IMR-90 (cell line): ENCODE results near the gene A1BG. TPM values are rescaled to one million over a fixed set of nuclear protein-coding genes. Genes with fewer than 3 reads are reported as not detected.

Experiments
- ATAC-seq: fragments of 200-7000 bp; cut with Tn5 transposase; 2 replicates; pipeline ENCODE4 v1.9.1; 2020; ENCODE audit warnings: low read depth, mild to moderate bottlenecking, moderate library complexity
- BruUV-seq: library from RNA; stranded (reverse); fragments of 400-500 nt; replicated peaks from 2 replicates; lab custom pipeline; 2021; lab: Mats Ljungman, UMichigan
- CTCF ChIA-PET: fragments of 300-600 bp; formaldehyde crosslinking; extraction: SDS; loops from one replicate; lab custom pipeline; 2021; ENCODE audit warnings: antibody characterized with exemption; lab: Yijun Ruan, JAX
- POLR2A ChIA-PET: fragments of 300-600 bp; sonication (Branson Sonifier 250); formaldehyde crosslinking; loops from one replicate; lab custom pipeline; 2022; ENCODE audit warnings: antibody characterized with exemption; ENCODE audit not compliant: unreplicated experiment; lab: Charles Lee
- DNase-seq: peaks from one replicate; pipeline ENCODE4 v3.0.0; 2013
- H2AFZ ChIP-seq: replicated peaks from 2 replicates; pipeline ENCODE3; 2013; ENCODE audit warnings: low read length, mild to moderate bottlenecking; ENCODE audit not compliant: poor library complexity
- H2AK5ac ChIP-seq: 2 replicates; pipeline ENCODE4 v1.6.1; 2013; ENCODE audit warnings: low read depth, low read length, inconsistent platforms
- H2AK9ac ChIP-seq: replicated peaks from 2 replicates; pipeline ENCODE3; 2013; ENCODE audit warnings: mild to moderate bottlenecking, low read depth, low read length, moderate library complexity; ENCODE audit not compliant: poor library complexity
- H2BK120ac ChIP-seq: 2 replicates; pipeline ENCODE4 v1.6.1; 2013; ENCODE audit warnings: low read depth, low read length, inconsistent platforms
- H2BK15ac ChIP-seq: 3 replicates; pipeline ENCODE4 v1.6.1; 2013; ENCODE audit warnings: low read depth, low read length, inconsistent platforms
- H2BK20ac ChIP-seq: 2 replicates; pipeline ENCODE4 v1.6.1; 2013; ENCODE audit warnings: low read depth, mild to moderate bottlenecking, inconsistent platforms, low read length, moderate library complexity
- H2BK5ac ChIP-seq: 2 replicates; pipeline ENCODE4 v1.6.1; 2013; ENCODE audit warnings: mild to moderate bottlenecking, low read depth, low read length, inconsistent platforms; ENCODE audit not compliant: poor library complexity, severe bottlenecking
- H3K14ac ChIP-seq: replicated peaks from 2 replicates; pipeline ENCODE4 v1.6.1; 2013; ENCODE audit warnings: low read depth, low read length, inconsistent platforms
- H3K18ac ChIP-seq: 2 replicates; pipeline ENCODE4 v1.6.1; 2013; ENCODE audit warnings: low read depth, low read length, control low read depth
- H3K23ac ChIP-seq: 2 replicates; pipeline ENCODE4 v1.6.1; 2013; ENCODE audit warnings: low read depth, low read length, inconsistent platforms
- H3K27ac ChIP-seq: 2 replicates; pipeline ENCODE4 v1.5.1; 2013; ENCODE audit warnings: mild to moderate bottlenecking, control low read depth, low read length; ENCODE audit not compliant: insufficient read depth
- H3K27me3 ChIP-seq: 2 replicates; pipeline ENCODE4 v1.6.1; 2013; ENCODE audit warnings: low read length; ENCODE audit not compliant: control insufficient read depth, insufficient read depth
- H3K36me3 ChIP-seq: 2 replicates; pipeline ENCODE4 v1.6.1; 2013; ENCODE audit warnings: low read length, mixed read lengths; ENCODE audit not compliant: control insufficient read depth, insufficient read depth
- H3K4ac ChIP-seq: 2 replicates; pipeline ENCODE4 v1.6.1; 2013; ENCODE audit warnings: low read depth, low read length, inconsistent platforms
- H3K4me1 ChIP-seq: 2 replicates; pipeline ENCODE4 v1.6.1; 2013; ENCODE audit warnings: low read length, mixed read lengths; ENCODE audit not compliant: control insufficient read depth, insufficient read depth
- H3K4me2 ChIP-seq: 2 replicates; pipeline ENCODE4 v1.6.1; 2013; ENCODE audit warnings: low read depth, mild to moderate bottlenecking, control low read depth, low read length, moderate library complexity
- H3K4me3 ChIP-seq: 2 replicates; pipeline ENCODE4 v1.5.1; 2013; ENCODE audit warnings: low read depth, mild to moderate bottlenecking, control low read depth, low read length, moderate library complexity; ENCODE audit not compliant: insufficient read depth
- H3K56ac ChIP-seq: 2 replicates; pipeline ENCODE4 v1.6.1; 2013; ENCODE audit warnings: low read length, inconsistent platforms; ENCODE audit not compliant: insufficient read depth; ENCODE audit errors: extremely low read depth
- H3K79me1 ChIP-seq, 2 experiments: 2 replicates each; pipeline ENCODE4 v1.6.1; 2013; ENCODE audit warnings: low read length in 2 of 2, inconsistent platforms in 1 of 2, low read depth in 1 of 2
- H3K9ac ChIP-seq: 2 replicates; pipeline ENCODE4 v1.6.1; 2013; ENCODE audit warnings: low read depth, low read length, control low read depth
- H3K9me1 ChIP-seq: 2 replicates; pipeline ENCODE4 v1.6.1; 2013; ENCODE audit warnings: low read length, inconsistent platforms; ENCODE audit not compliant: insufficient read depth
- H3K9me3 ChIP-seq: 2 replicates; pipeline ENCODE4 v1.6.1; 2013; ENCODE audit warnings: low read length; ENCODE audit not compliant: control insufficient read depth, insufficient read depth
- H4K20me1 ChIP-seq: 2 replicates; pipeline ENCODE4 v1.6.1; 2013; ENCODE audit warnings: low read length, inconsistent platforms; ENCODE audit not compliant: insufficient read depth
- H4K5ac ChIP-seq: 2 replicates; pipeline ENCODE4 v1.6.1; 2013; ENCODE audit warnings: mild to moderate bottlenecking, low read depth, low read length, control low read depth
- H4K8ac ChIP-seq, 2 experiments: 2 replicates each; pipeline ENCODE4 v1.6.1; 2013; ENCODE audit warnings: low read depth in 2 of 2, low read length in 2 of 2, control low read depth in 1 of 2, inconsistent platforms in 1 of 2
- H4K91ac ChIP-seq: 2 replicates; pipeline ENCODE4 v1.6.1; 2013; ENCODE audit warnings: low read depth, low read length, inconsistent platforms; ENCODE audit not compliant: insufficient read depth
- BHLHE40 ChIP-seq: fragments of 150-350 bp; IDR thresholded peaks from 2 replicates; pipeline ENCODE4 v1.6.1; 2016; ENCODE audit warnings: mild to moderate bottlenecking, low read depth, low read length
- CEBPB ChIP-seq: IDR thresholded peaks from 2 replicates; pipeline ENCODE4 v1.6.1; 2012; ENCODE audit warnings: low read depth, low read length, improper control_type of control experiment
- CHD1 ChIP-seq: IDR thresholded peaks from 2 replicates; pipeline ENCODE4 v1.6.1; 2012; ENCODE audit warnings: low read depth, low read length, improper control_type of control experiment
- CTCF ChIP-seq: conservative IDR thresholded peaks from 2 replicates; pipeline ENCODE4 v1.5.1; 2012; ENCODE audit warnings: mild to moderate bottlenecking, low read depth, low read length, improper control_type of control experiment
- ELK1 ChIP-seq: fragments of 150-350 bp; IDR thresholded peaks from 2 replicates; pipeline ENCODE4 v1.6.1; 2016; ENCODE audit warnings: low read depth, mild to moderate bottlenecking, low read length, moderate library complexity, borderline replicate concordance
- FOS ChIP-seq: fragments of 150-350 bp; IDR thresholded peaks from 2 replicates; pipeline ENCODE4 v1.6.1; 2016; ENCODE audit warnings: low read depth, low read length
- MAFK ChIP-seq: IDR thresholded peaks from 2 replicates; pipeline ENCODE4 v1.6.1; 2012; ENCODE audit warnings: low read depth, low read length, improper control_type of control experiment
- MAZ ChIP-seq: IDR thresholded peaks from 2 replicates; pipeline ENCODE4 v1.6.1; 2012; ENCODE audit warnings: low read depth, mild to moderate bottlenecking, low read length, improper control_type of control experiment, moderate library complexity, borderline replicate concordance
- MXI1 ChIP-seq: IDR thresholded peaks from 2 replicates; pipeline ENCODE4 v1.6.1; 2012; ENCODE audit warnings: low read depth, mild to moderate bottlenecking, low read length, moderate library complexity, borderline replicate concordance
- NFE2L2 ChIP-seq: fragments of 150-350 bp; IDR thresholded peaks from 2 replicates; pipeline ENCODE4 v1.6.1; 2016; ENCODE audit warnings: low read depth, mild to moderate bottlenecking, low read length
- POLR2A ChIP-seq: IDR thresholded peaks from 2 replicates; pipeline ENCODE4 v1.6.1; 2012; ENCODE audit warnings: mild to moderate bottlenecking, low read depth, low read length
- RAD21 ChIP-seq: IDR thresholded peaks from 2 replicates; pipeline ENCODE4 v1.6.1; 2012; ENCODE audit warnings: low read length, improper control_type of control experiment
- RCOR1 ChIP-seq: IDR thresholded peaks from 2 replicates; pipeline ENCODE4 v1.6.1; 2012; ENCODE audit warnings: mild to moderate bottlenecking, low read length, improper control_type of control experiment; ENCODE audit not compliant: insufficient replicate concordance
- RFX5 ChIP-seq: IDR thresholded peaks from 2 replicates; pipeline ENCODE4 v1.8.0; 2012; ENCODE audit warnings: low read depth, mild to moderate bottlenecking, low read length, moderate library complexity
- SMC3 ChIP-seq: fragments of 150-350 bp; IDR thresholded peaks from 2 replicates; pipeline ENCODE4 v1.6.1; 2016; ENCODE audit warnings: low read depth, mild to moderate bottlenecking, antibody characterized with exemption, low read length, moderate library complexity
- USF2 ChIP-seq: fragments of 150-350 bp; IDR thresholded peaks from 2 replicates; pipeline ENCODE4 v1.6.1; 2017; ENCODE audit warnings: mild to moderate bottlenecking, antibody characterized with exemption, low read length, low read depth
- WGBS, 2 experiments: methylation state at CpG; one replicate each; pipeline versions ENCODE4 v1.1.5 to v1.1.7; 2013; ENCODE audit warnings: missing lambda C conversion rate in 2 of 2; ENCODE audit not compliant: insufficient read length in 1 of 2; ENCODE audit errors: extremely low coverage in 2 of 2; 5-methylcytosine and 5-hydroxymethylcytosine counted together
- dilution Hi-C: fragments of 300-500 bp; cut with HindIII; formaldehyde crosslinking; loops from one replicate; pipeline ENCODE4 v1.14.3; 2018; ENCODE audit warnings: low sequenced_read_pairs; ENCODE audit not compliant: unreplicated experiment
- in situ Hi-C: fragments of 300-500 bp; cut with MboI; formaldehyde crosslinking; loops from 3 replicates; pipeline ENCODE4 v1.14.3; 2019; ENCODE audit warnings: low sequenced_read_pairs, inconsistent platforms, mixed read lengths
- intact Hi-C: fragments of 100-400 bp; cut with micrococcal nuclease; formaldehyde crosslinking; loops from 2 replicates; pipeline ENCODE4 v1.10.0; 2022
- polyA plus RNA-seq, 3 experiments: library from polyadenylated mRNA; depleted of rRNA; stranded (reverse); fragments of >200 nt; gene quantifications; 2 replicates each; pipeline ENCODE4 v1.2.3, GENCODE V29; 2012; ENCODE audit warnings: low replicate concordance in 1 of 3
- total RNA-seq: library from RNA; depleted of rRNA; stranded (reverse); fragments of >200 nt; gene quantifications from 2 replicates; pipeline ENCODE4 v1.2.3, GENCODE V29; 2012

Gene A1BG
- total and polyA plus RNA-seq, 2 of the 4 experiments (the other 2 are of a cell fraction): 4.5 to 54.5 TPM

GRCh38 chr19:58335630-58336029 lies 17.7 kb downstream of the A1BG start:
- no peak overlapping the region for H3K23ac ChIP-seq
- no peak overlapping the region for H3K18ac ChIP-seq
- DNase-seq: no peak
- no peak overlapping the region for H4K91ac ChIP-seq
- H3K4me3 ChIP-seq: no peak overlapping the region
- H3K4me1 ChIP-seq: no peaks in the 10 kb centered on the region
- H2AFZ ChIP-seq: no peak overlapping the region
- H4K20me1 ChIP-seq: peaks cover 2% of the 10 kb centered on the region
- no peak overlapping the region for H2BK20ac ChIP-seq
- ATAC-seq: no peak
- H3K79me1 ChIP-seq: peaks cover 17 to 39% of the 10 kb centered on the region in 2 experiments; a peak in 3 of 4 replicates
- peaks cover 42% of the 10 kb centered on the region for H3K36me3 ChIP-seq
- no peak overlapping the region for H2AK5ac ChIP-seq
- no peak overlapping the region for H3K14ac ChIP-seq
- peaks cover 4% of the 10 kb centered on the region; the same call in 1 of the 2 replicates for H3K9me1 ChIP-seq
- no peak overlapping the region for H2BK5ac ChIP-seq
- H3K4me2 ChIP-seq: no peak overlapping the region
- H3K27ac ChIP-seq: no peak overlapping the region
- H4K5ac ChIP-seq: no peak overlapping the region
- no CpG with 5 or more reads among the region's 3 CpGs for WGBS, 2 experiments
- ChIA-PET CTCF (no interaction called here), POLR2A (no interaction called here)
- intact Hi-C loops: no loop called here
- no TSS peak for BruUV-seq
- H3K9me3 ChIP-seq: peaks cover 15% of the 10 kb centered on the region
- no peak overlapping the region for H4K8ac ChIP-seq
- H3K4ac ChIP-seq: no peak overlapping the region
- no peak overlapping the region for H3K56ac ChIP-seq
- dilution Hi-C loops: no loop called here
- H3K27me3 ChIP-seq: no peaks in the 10 kb centered on the region
- in situ Hi-C loops: no loop called here
- H2BK15ac ChIP-seq: no peak overlapping the region
- TF ChIP-seq MAFK: no peak
- no peak for TF ChIP-seq ELK1
- no peak for TF ChIP-seq CTCF
- no peak for TF ChIP-seq FOS
- no peak for TF ChIP-seq MXI1
- TF ChIP-seq USF2: no peak
- no peak for TF ChIP-seq POLR2A
- TF ChIP-seq MAZ: no peak
- no peak for TF ChIP-seq CHD1
- no peak for TF ChIP-seq BHLHE40
- TF ChIP-seq CEBPB: no peak
- no peak for TF ChIP-seq RFX5
- TF ChIP-seq RCOR1: no peak
- TF ChIP-seq NFE2L2: no peak
- no peak for TF ChIP-seq SMC3
- no peak for TF ChIP-seq RAD21
- H3K9ac ChIP-seq: no peak overlapping the region
- H2BK120ac ChIP-seq: no peak overlapping the region
- no peak overlapping the region for H2AK9ac ChIP-seq
